Ecto neural progenitor cell (in vitro differentiated cells): Measurements from ENCODE around the gene FSIP1.

Experiments
- DNase-seq: peaks from one replicate; pipeline ENCODE4 v3.0.0-alpha.2; 2018; ENCODE audit warnings: low spot score

FSIP1 gene

GRCh38 chr15:39684233-39684632 lies 98.4 kb downstream of the FSIP1 start:
- DNase-seq, result no peak

DNA sequence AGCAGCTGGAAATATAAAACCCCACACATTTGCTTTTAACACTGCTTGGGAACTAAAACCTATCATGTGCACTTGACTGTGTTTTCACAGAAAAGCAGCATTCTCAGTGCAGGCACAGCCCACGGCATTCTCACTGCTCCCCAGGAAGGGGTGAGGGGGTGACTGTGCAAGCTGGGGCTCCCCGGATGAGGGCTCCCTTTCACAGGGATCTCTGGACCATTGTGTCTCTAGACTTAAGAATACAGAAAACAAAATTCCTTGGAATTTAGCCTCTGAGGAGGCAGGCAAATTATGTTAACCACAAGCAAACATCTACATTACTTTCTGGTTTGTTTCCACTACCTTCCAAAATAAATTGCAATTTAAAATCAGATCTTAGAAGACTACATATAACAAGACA lies 100.3 kb downstream of the FSIP1 start:
- DNase-seq, result no peak

- no peak for DNase-seq
Measured at GRCh38 chr15:39680868-39681267, 101.8 kb downstream of the FSIP1 start.

DNA sequence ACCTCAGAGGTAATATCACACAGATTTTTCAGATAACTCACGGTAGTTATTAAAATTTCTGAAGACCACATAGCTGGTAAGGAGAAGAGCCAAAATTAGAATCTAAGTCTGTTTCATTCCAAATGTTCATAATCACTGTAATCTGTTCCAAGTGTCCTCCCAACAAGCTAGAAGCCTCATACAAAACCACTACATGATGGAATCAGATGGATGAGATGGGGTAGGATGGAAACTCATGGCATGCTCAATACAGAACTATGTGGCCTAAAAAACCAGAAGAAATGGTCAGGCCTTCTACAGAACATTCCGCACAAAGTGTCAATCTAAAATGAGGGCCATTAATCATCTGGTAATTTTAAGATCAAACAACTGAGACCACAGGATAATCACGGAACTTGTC lies 110.0 kb downstream of the FSIP1 start:
- no peak for DNase-seq

DNA sequence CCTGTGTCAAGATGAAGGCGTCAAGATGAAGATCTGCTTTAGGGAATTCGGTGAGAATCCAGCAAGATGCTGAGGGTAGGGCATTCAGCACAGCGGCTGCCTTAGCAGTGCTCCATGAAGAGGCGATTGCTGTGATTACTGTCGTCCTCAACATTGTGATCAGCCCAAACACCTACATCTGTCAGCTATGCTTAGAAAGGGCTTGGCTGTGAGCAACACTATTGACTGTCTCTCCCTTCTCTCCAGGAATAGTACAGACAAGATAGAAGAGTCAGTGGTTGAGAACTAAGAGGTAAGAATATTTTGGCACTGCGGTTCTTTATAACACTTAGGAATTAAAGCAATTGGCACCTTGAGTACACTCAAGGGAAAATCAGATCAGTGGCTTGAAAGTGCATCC lies 110.5 kb downstream of the FSIP1 start:
- DNase-seq, result no peak

- no peak for DNase-seq
Measured at GRCh38 chr15:39670687-39671086, 112.0 kb downstream of the FSIP1 start.

- no peak for DNase-seq
Measured at GRCh38 chr15:39669661-39670060, 113.0 kb downstream of the FSIP1 start.

DNA sequence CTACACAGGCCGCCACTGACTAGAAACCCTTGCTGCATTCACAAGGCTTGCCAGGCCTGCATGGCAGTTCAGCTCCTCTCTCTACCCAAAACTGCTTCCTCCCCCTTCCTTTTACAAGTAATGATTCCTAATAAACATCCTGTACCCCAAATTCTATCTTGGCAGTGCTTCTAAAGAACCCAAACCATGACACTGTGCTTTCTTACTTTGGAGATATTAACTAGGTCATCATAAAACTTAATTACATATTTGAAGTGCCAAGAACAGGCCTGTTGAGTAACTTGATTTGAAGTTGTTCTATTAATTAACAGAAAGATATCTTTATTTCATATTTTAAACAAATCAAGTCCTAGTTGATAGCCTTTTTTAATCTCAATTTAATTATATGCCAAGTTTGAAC lies 113.4 kb downstream of the FSIP1 start:
- DNase-seq, result no peak

DNA sequence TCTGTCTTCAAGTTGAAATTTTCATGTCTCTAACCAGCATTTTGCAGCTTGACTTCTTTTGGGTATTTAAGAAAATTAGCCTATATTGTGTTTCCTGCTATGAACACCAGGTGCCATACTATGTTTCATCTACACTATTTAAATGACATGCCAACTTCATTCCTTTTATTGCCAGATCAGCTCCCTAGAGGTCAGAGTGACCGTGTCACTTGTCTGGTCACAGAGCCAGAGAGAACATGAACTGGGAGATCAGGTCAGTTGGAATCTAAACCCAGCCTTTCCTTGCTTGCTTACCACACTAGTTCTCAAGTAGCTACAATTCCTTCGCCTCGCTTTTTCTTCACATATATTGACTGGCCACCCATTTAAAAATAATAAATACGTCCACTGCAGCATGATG lies 114.2 kb downstream of the FSIP1 start:
- DNase-seq, result no peak

- no peak for DNase-seq
Measured at GRCh38 chr15:39667382-39668127, 115.1 kb downstream of the FSIP1 start.

DNA sequence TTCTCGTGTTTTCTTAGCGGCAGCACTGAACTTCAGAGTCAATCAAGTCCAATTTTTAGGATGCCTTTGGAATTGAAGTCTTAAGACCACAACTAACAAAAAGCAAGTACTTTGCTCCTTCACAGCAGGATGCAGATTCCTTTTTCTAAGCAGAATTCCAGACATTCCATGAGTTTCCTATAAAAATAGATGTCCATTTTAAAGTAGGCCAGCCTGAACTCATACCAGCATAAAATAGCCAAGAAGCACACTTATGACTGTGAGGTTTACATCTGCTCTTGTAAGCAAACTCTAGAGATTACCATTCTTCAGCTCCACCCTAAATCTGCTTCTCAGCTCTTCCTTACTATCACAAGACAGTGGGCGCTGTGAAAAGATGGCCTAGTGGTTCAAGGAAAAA lies 116.0 kb downstream of the FSIP1 start:
- DNase-seq, result no peak

GRCh38 chr15:39665629-39666250 lies 116.9 kb downstream of the FSIP1 start:
- DNase-seq, result no peak

DNA sequence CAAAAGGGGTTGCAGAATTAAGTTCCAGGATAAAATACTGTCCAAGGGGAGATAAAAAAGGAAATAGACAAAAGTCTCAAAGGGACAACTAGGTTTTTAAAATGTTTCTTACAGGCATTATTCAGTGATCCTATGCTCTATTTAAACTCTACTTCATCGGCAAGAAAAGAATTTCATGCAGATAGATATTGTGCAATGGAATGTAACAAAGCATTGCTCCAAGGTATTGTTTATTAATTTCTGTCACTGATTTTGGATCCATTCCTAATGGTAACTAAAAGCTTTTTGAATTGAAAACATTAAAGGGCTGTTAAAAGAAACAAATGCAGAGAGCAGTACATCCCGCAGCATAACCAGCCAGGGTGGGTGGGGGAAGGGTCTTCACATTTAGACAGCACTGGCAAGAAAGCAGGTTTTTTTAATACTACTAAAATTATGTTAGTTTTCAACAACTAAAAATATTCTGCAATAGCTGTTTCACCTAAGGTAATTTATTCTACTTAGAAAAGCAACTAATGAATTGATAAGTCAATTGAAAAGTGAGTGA lies 118.9 kb downstream of the FSIP1 start:
- no peak for DNase-seq

DNA sequence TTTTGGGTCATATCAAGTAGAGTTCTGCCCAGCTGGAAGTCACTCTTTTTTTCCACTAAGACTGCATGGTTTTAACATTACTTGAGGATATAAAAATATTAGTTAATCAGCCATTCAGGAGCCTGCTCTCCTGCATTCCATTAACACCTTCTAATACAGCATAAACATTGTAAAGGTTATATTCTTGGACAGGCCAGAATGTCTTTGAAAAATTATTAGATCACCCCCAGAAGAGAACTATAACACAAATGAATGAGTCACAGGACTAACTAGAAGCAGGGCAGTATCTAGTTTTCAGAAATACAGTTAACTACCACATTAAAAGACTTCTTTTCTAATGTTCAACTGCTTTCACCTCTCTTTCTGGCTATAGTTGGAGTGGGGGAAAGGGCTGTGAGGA lies 120.9 kb downstream of the FSIP1 start:
- DNase-seq, result no peak

GRCh38 chr15:39658740-39659139 lies 123.9 kb downstream of the FSIP1 start:
- DNase-seq, result no peak

GRCh38 chr15:39657668-39658067 lies 125.0 kb downstream of the FSIP1 start:
- DNase-seq, result no peak

GRCh38 chr15:39657181-39657580 lies 125.5 kb downstream of the FSIP1 start:
- DNase-seq, result no peak

- no peak for DNase-seq
Measured at GRCh38 chr15:39654304-39654703, 128.3 kb downstream of the FSIP1 start.

DNA sequence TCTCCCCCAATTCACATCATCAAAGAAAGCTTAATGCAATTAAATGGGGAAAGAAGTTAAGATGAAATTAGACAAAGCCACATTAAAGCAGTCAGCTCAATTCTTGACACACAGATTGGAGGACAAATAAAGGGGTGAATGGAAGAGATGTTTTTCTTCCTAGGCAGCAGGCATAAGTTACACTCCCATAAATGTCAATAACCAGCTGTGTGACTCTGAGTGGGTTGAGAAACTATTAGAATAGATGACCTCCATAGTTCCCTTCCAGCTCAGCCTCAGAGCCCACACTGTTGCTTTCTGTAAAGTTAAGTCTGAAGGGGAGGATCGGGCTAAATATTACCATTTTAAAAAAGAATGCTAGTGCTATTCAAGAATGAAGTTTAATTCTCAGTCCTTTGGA lies 130.8 kb downstream of the FSIP1 start:
- no peak for DNase-seq

DNA sequence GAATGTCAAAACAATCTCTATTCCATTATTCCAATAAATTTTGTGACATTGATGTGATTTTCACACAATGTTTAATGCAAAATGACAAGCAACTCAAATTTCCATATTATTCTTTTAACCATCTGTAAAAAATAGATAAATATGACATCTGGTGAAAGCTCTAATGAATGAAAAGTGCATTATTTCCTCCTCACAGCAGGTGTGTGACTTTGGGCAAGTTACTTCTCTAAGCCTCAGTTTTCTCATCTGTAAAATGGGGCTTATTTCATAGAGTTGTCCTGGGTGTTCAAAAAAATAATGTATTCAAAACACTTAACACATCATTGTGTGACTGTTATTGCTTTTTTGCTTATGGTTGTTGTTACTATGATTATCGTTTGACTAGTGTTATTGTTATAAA lies 131.3 kb downstream of the FSIP1 start:
- DNase-seq, result no peak

DNA sequence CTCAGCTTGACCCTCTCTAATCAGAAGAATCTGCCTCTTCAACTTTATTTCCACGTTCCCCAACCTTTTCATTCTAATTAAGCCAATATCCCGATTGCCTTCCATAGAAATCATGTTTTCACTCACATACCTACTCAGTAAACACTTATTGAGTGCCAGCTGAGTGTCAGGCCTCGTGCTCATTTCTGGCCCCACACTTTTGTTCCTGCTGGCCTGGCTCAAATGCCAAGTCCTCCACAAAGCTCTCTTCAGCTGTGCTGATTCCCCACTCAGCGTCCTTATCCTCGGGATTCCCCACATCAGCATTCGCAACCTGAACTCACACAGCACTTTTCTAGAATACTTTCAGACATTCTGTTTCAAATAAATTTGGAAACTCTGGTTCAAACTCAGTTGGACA lies 132.9 kb downstream of the FSIP1 start:
- DNase-seq, result no peak

DNA sequence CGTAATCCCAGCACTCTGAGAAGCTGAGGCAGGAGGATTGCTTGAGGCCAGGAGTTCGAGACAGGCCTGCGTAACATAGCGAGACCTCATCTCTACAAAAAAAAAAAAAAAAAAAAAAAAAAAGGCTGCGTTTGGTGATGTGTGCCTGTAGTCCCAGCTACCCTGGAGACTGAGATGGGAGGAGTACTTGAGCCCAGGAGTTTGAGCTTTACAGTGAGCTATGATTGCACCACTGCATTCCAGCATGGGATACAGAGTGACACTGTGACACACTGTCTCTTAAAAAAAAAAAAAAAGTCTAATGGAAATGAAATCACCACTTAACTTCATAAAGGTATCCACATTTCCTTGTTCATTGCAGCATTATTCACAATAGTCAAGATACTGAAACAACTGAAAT lies 136.2 kb downstream of the FSIP1 start:
- no peak for DNase-seq

GRCh38 chr15:39645976-39646257 lies 136.7 kb downstream of the FSIP1 start:
- DNase-seq, result no peak
